Smooth muscle cell (in vitro differentiated cells): Measurements from ENCODE around the gene CNGB1. TPM values are rescaled to one million over a fixed set of nuclear protein-coding genes. Genes with fewer than 3 reads are reported as not detected.

Experiments
- DNase-seq: peaks from one replicate; lab custom pipeline; 2025; ENCODE audit not compliant: unreplicated experiment; lab: John Stamatoyannopoulos, UW
- H2AFZ ChIP-seq: fragments of 200-600 bp; sonication (generic); 2 replicates; pipeline ENCODE4 v1.6.0; 2016; ENCODE audit warnings: antibody characterized with exemption, low read depth, mild to moderate bottlenecking
- H3F3A ChIP-seq: fragments of 200-600 bp; sonication (generic); 2 replicates; pipeline ENCODE4 v1.6.0; 2017; ENCODE audit warnings: antibody characterized with exemption, low read depth
- H3K27ac ChIP-seq: fragments of 200-600 bp; sonication (generic); 2 replicates; pipeline ENCODE4 v1.5.1; 2016; ENCODE audit warnings: low read depth, mild to moderate bottlenecking
- H3K27me3 ChIP-seq: fragments of 200-600 bp; sonication (generic); 2 replicates; pipeline ENCODE4 v1.6.1; 2016; ENCODE audit warnings: low read depth, mild to moderate bottlenecking
- H3K36me3 ChIP-seq: fragments of 200-600 bp; sonication (generic); 2 replicates; pipeline ENCODE4 v1.5.1; 2016; ENCODE audit warnings: low read depth
- H3K4me1 ChIP-seq: fragments of 200-600 bp; sonication (generic); 2 replicates; pipeline ENCODE4 v1.5.1; 2016; ENCODE audit warnings: low read depth
- H3K4me2 ChIP-seq: fragments of 200-600 bp; sonication (generic); 2 replicates; pipeline ENCODE4 v1.6.0; 2016; ENCODE audit warnings: mild to moderate bottlenecking
- H3K4me3 ChIP-seq: fragments of 200-600 bp; sonication (generic); 2 replicates; pipeline ENCODE4 v1.5.1; 2016; ENCODE audit warnings: mild to moderate bottlenecking
- H3K79me2 ChIP-seq: fragments of 200-600 bp; sonication (generic); 2 replicates; pipeline ENCODE4 v1.6.0; 2016; ENCODE audit warnings: low read depth, mild to moderate bottlenecking
- H3K9ac ChIP-seq: fragments of 200-600 bp; sonication (generic); 2 replicates; pipeline ENCODE4 v1.6.0; 2016; ENCODE audit warnings: low read depth
- H3K9me3 ChIP-seq: fragments of 200-600 bp; sonication (generic); replicated peaks from 2 replicates; pipeline ENCODE4 v1.5.1; 2016; ENCODE audit warnings: low read depth
- H4K20me1 ChIP-seq: fragments of 200-600 bp; sonication (generic); 2 replicates; pipeline ENCODE4 v1.6.0; 2016; ENCODE audit warnings: low read depth
- CTCF ChIP-seq: fragments of 200-600 bp; sonication (generic); IDR thresholded peaks from 2 replicates; pipeline ENCODE4 v1.5.1; 2017; ENCODE audit warnings: borderline replicate concordance, mild to moderate bottlenecking, antibody characterized with exemption; ENCODE audit not compliant: insufficient read depth, poor library complexity, severe bottlenecking
- WGBS: methylation state at CpG from one replicate; pipeline ENCODE4 v1.1.7; 2016; ENCODE audit warnings: low lambda C conversion rate; 5-methylcytosine and 5-hydroxymethylcytosine counted together
- polyA plus RNA-seq: library from polyadenylated mRNA; unstranded; fragments of >200 nt; fragmentation: Nextera tagmentation; extraction: Ambion mirVana; gene quantifications from 2 replicates; pipeline ENCODE4 v1.2.1, GENCODE V29; 2016
- total RNA-seq: library from RNA; depleted of rRNA; stranded (reverse); fragments of >200 nt; gene quantifications from 2 replicates; pipeline ENCODE4 v1.2.3, GENCODE V29; 2014

The CNGB1 gene
- total and polyA plus RNA-seq, 2 experiments from 2014 or later: not detected

GRCh38 chr16:57960826-57961472 is 10.0 kb downstream of the CNGB1 start:
- TF ChIP-seq CTCF: no peak
- H3K4me1 ChIP-seq: no peaks in the 10 kb centered on the region
- H3K36me3 ChIP-seq: no peaks in the 10 kb centered on the region
- H4K20me1 ChIP-seq: no peaks in the 10 kb centered on the region
- no peak overlapping the region for H3K9ac ChIP-seq
- no peak for DNase-seq
- no peaks in the 10 kb centered on the region for H3K9me3 ChIP-seq
- no peaks in the 10 kb centered on the region for H3K79me2 ChIP-seq
- no peak overlapping the region for H3K4me2 ChIP-seq
- WGBS: 91% methylated on average over 7 of the region's 7 CpGs
- H2AFZ ChIP-seq: no peak overlapping the region
- no peak overlapping the region for H3K27ac ChIP-seq
- H3K4me3 ChIP-seq: no peak overlapping the region
- no peaks in the 10 kb centered on the region for H3F3A ChIP-seq
- no peaks in the 10 kb centered on the region for H3K27me3 ChIP-seq

GRCh38 chr16:57960310-57960709 is 10.6 kb downstream of the CNGB1 start:
- WGBS: 84% methylated on average over 10 of the region's 10 CpGs
- Histone ChIP-seq H3K9me3 (no peaks in the 10 kb centered on the region), H3K79me2 (no peaks in the 10 kb centered on the region), H4K20me1 (no peaks in the 10 kb centered on the region), H3K36me3 (no peaks in the 10 kb centered on the region), H3K4me2 (no peak overlapping the region), H2AFZ (no peak overlapping the region), H3K27me3 (no peaks in the 10 kb centered on the region), H3K4me3 (no peak overlapping the region), H3K4me1 (no peaks in the 10 kb centered on the region), H3K27ac (no peak overlapping the region), H3F3A (no peaks in the 10 kb centered on the region), H3K9ac (no peak overlapping the region)
- DNase-seq: no peak
- no peak for TF ChIP-seq CTCF

DNA sequence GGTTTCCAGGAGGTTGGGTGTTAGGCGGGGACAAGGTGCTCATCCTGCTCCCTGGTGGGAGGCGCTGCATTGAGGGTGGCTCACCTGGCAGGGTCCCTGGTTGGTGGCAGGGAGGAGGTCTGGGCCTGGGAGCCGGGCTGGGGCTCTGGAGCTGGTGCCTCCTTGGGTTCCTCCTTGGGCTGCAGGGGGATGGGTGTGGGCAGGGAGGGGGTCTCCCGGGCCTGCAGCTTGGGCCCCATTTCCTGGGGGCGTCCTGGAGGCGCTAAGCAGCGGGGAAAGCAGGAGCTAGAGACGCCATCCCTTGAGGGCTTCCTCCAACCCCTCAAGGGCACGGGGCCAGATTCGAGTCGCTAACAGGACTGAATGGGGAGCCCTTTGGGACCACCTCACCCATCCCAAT is 11.1 kb downstream of the CNGB1 start:
- H4K20me1 ChIP-seq: no peaks in the 10 kb centered on the region
- H3K4me2 ChIP-seq: no peak overlapping the region
- no peaks in the 10 kb centered on the region for H3K36me3 ChIP-seq
- no peaks in the 10 kb centered on the region for H3K4me1 ChIP-seq
- no peaks in the 10 kb centered on the region for H3K27me3 ChIP-seq
- DNase-seq: no peak
- H3K9me3 ChIP-seq: no peaks in the 10 kb centered on the region
- no peaks in the 10 kb centered on the region for H3K79me2 ChIP-seq
- no peak overlapping the region for H3K4me3 ChIP-seq
- 89% methylated on average over 11 of the region's 11 CpGs for WGBS
- H3F3A ChIP-seq: no peaks in the 10 kb centered on the region
- no peak for TF ChIP-seq CTCF
- H3K9ac ChIP-seq: no peak overlapping the region
- no peak overlapping the region for H2AFZ ChIP-seq
- H3K27ac ChIP-seq: no peak overlapping the region

DNA sequence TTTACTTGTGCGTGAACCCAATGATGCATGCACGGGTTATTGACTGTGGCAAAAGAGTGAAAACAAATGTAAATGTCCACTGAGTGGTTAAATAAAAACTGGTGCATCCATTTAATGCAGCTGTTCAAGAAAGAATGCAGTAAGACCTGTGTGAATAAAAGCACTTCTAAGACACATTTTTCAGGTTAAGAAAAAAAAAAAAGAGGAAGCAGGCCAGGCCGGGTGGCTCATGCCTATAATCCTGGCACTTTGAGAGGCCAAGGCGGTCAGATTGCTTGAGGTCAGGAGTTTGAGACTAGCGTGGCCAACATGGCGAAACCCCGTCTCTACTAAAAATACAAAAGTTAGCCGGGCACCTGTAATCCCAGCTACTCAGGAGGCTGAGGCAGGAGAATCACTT is 11.8 kb downstream of the CNGB1 start:
- no peak overlapping the region for H3K9ac ChIP-seq
- no peak overlapping the region for H3K27ac ChIP-seq
- TF ChIP-seq CTCF: no peak
- DNase-seq: no peak
- H2AFZ ChIP-seq: no peak overlapping the region
- no peaks in the 10 kb centered on the region for H3F3A ChIP-seq
- H3K4me1 ChIP-seq: no peaks in the 10 kb centered on the region
- H3K4me3 ChIP-seq: no peak overlapping the region
- no peaks in the 10 kb centered on the region for H4K20me1 ChIP-seq
- no peaks in the 10 kb centered on the region for H3K36me3 ChIP-seq
- H3K27me3 ChIP-seq: no peaks in the 10 kb centered on the region
- no peak overlapping the region for H3K4me2 ChIP-seq
- H3K79me2 ChIP-seq: no peaks in the 10 kb centered on the region
- no peaks in the 10 kb centered on the region for H3K9me3 ChIP-seq
- whole genome bisulfite sequencing: 79% methylated on average over 8 of the region's 8 CpGs
